ENCODE data around the gene NUP133. TPM values are rescaled to one million over a fixed set of nuclear protein-coding genes. Genes with fewer than 3 reads are reported as not detected.

NUP133 gene
- total RNA-seq, 1 experiment from 2014 or later, result 67.8 TPM

- H3K4me3 Mint-ChIP-seq, result no peak overlapping the region
- peaks cover 18% of the 10 kb centered on the region; the same call in 1 of the 2 replicates for H3K36me3 Mint-ChIP-seq
- H3K27me3 Mint-ChIP-seq (ENCODE audit: low read depth), result no peaks in the 10 kb centered on the region
- CTCF ChIA-PET, result no interaction called here
- H3K4me1 Mint-ChIP-seq, result no peaks in the 10 kb centered on the region
- no peak for DNase-seq (ENCODE audit: low spot score)
- H3K9me3 Mint-ChIP-seq, result no peaks in the 10 kb centered on the region
- H3K27ac Mint-ChIP-seq, result no peak overlapping the region
- TF ChIP-seq MLX (CRISPR knock-in tag; IDR thresholded peaks at IDR 0.05) (no peak), ZNF671 (CRISPR knock-in tag; IDR thresholded peaks at IDR 0.05) (no peak), IRF2 (CRISPR knock-in tag; IDR thresholded peaks at IDR 0.05; ENCODE audit: borderline replicate concordance, low read depth) (no peak), SOX15 (CRISPR knock-in tag; IDR thresholded peaks at IDR 0.05) (no peak), FOXK1 (CRISPR knock-in tag; IDR thresholded peaks at IDR 0.05) (no peak), AR (CRISPR knock-in tag; IDR thresholded peaks at IDR 0.05) (no peak), ZNF121 (CRISPR knock-in tag; IDR thresholded peaks at IDR 0.05) (no peak), SMAD3 (CRISPR knock-in tag; IDR thresholded peaks at IDR 0.05; ENCODE audit: borderline replicate concordance) (no peak), ZNF396 (CRISPR knock-in tag; IDR thresholded peaks at IDR 0.05; ENCODE audit: borderline replicate concordance) (no peak), FOXP4 (CRISPR knock-in tag; IDR thresholded peaks at IDR 0.05) (no peak), NFE2L1 (CRISPR knock-in tag; IDR thresholded peaks at IDR 0.05) (no peak), ZNF219 (CRISPR knock-in tag; IDR thresholded peaks at IDR 0.05; ENCODE audit: borderline replicate concordance) (no peak), ATF1 (CRISPR knock-in tag; IDR thresholded peaks at IDR 0.05) (no peak), E2F5 (CRISPR knock-in tag; IDR thresholded peaks at IDR 0.05) (no peak), NR1H2 (CRISPR knock-in tag; IDR thresholded peaks at IDR 0.05) (no peak), ELF4 (CRISPR knock-in tag; IDR thresholded peaks at IDR 0.05; ENCODE audit: low read depth) (no peak), ZNF263 (CRISPR knock-in tag; IDR thresholded peaks at IDR 0.05; ENCODE audit: low read depth) (no peak)
- POLR2A ChIA-PET, result no interaction called here
- no peak for ATAC-seq
Measured at GRCh38 chr1:229544587-229544986, 36.4 kb upstream of the NUP133 start.

GRCh38 chr1:229539863-229540506, 31.8 kb upstream of the NUP133 start:
- Mint-ChIP-seq H3K27me3 (ENCODE audit: low read depth) (no peaks in the 10 kb centered on the region), H3K36me3 (peaks cover 35% of the 10 kb centered on the region), H3K27ac (no peak overlapping the region), H3K4me3 (no peak overlapping the region), H3K9me3 (no peaks in the 10 kb centered on the region), H3K4me1 (no peaks in the 10 kb centered on the region)
- TF ChIP-seq ATF1 (CRISPR knock-in tag; IDR thresholded peaks at IDR 0.05), result no peak
- ChIA-PET POLR2A (no interaction called here), CTCF (interaction anchor here (0.7 kb wide), 1 partner anchor 25 kb away, joined by 3 read pairs; no protein-coding TSS in a partner anchor)
- DNase-seq (ENCODE audit: low spot score), result no peak
- ATAC-seq, result no peak

GRCh38 chr1:229538945-229539344, 30.8 kb upstream of the NUP133 start:
- H3K4me3 Mint-ChIP-seq, result no peak overlapping the region
- H3K36me3 Mint-ChIP-seq, result peaks cover 32% of the 10 kb centered on the region
- CTCF ChIA-PET, result no interaction called here
- no peak overlapping the region for H3K27ac Mint-ChIP-seq
- H3K4me1 Mint-ChIP-seq, result no peaks in the 10 kb centered on the region
- DNase-seq (ENCODE audit: low spot score) (no peak), ATAC-seq (no peak)
- no peaks in the 10 kb centered on the region; the same call in 1 of the 2 replicates for H3K9me3 Mint-ChIP-seq
- POLR2A ChIA-PET, result no interaction called here
- no peaks in the 10 kb centered on the region for H3K27me3 Mint-ChIP-seq (ENCODE audit: low read depth)
- no peak for TF ChIP-seq HMGXB4 (CRISPR knock-in tag; IDR thresholded peaks at IDR 0.05)
- no peak for TF ChIP-seq SOX15 (CRISPR knock-in tag; IDR thresholded peaks at IDR 0.05)
- TF ChIP-seq MXD4 (CRISPR knock-in tag; IDR thresholded peaks at IDR 0.05; ENCODE audit: borderline replicate concordance), result no peak
- no peak for TF ChIP-seq TEAD1 (CRISPR knock-in tag; IDR thresholded peaks at IDR 0.05)
- TF ChIP-seq E2F5 (CRISPR knock-in tag; IDR thresholded peaks at IDR 0.05), result no peak
- TF ChIP-seq EMX1 (CRISPR knock-in tag; IDR thresholded peaks at IDR 0.05), result no peak
